ENCODE measurements around the gene PALS1.

DNA sequence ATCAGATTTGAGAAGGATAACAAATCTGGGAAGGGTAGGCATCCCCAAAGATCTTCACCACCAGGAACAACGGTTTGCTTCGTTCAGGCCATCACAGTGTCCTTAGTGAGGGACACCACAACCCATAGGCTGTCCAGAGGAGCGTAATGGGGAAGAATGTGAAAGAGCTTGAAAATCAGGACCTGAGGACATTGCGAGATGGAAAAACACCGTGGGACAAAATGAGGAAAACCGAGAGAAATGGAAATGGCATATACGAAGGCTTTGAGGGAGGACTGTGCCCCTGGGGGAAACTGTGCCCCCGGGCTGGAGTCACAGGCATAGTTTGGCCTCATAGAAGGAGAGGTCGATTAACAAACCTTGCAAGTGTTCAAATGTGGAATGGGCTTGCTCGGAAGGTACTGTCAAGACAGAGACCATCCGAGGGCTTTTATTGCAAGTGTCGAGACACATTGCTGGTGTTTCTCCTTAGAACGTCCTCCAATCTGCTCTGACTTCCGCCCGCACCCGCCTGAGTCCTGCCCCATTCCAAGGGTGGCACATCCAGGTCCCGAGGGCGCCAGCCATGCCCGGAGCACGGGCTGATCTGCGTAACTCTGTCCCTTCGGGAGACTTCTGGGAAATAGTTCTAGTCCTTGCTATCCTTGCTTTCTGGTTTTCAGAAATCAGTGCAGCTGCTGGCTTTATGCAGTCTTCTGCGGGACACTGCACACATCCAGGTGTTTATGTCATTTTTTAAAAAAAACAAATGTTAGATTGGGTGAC is 885 bp upstream of the PALS1 start:
- TF ChIP-seq, protein P1, sequence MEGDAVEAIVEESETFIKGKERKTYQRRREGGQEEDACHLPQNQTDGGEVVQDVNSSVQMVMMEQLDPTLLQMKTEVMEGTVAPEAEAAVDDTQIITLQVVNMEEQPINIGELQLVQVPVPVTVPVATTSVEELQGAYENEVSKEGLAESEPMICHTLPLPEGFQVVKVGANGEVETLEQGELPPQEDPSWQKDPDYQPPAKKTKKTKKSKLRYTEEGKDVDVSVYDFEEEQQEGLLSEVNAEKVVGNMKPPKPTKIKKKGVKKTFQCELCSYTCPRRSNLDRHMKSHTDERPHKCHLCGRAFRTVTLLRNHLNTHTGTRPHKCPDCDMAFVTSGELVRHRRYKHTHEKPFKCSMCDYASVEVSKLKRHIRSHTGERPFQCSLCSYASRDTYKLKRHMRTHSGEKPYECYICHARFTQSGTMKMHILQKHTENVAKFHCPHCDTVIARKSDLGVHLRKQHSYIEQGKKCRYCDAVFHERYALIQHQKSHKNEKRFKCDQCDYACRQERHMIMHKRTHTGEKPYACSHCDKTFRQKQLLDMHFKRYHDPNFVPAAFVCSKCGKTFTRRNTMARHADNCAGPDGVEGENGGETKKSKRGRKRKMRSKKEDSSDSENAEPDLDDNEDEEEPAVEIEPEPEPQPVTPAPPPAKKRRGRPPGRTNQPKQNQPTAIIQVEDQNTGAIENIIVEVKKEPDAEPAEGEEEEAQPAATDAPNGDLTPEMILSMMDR (IDR thresholded peaks at IDR 0.05; ENCODE audit: low read depth, low read length), result no peak
- TF ChIP-seq, protein P2, sequence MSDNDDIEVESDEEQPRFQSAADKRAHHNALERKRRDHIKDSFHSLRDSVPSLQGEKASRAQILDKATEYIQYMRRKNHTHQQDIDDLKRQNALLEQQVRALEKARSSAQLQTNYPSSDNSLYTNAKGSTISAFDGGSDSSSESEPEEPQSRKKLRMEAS (IDR thresholded peaks at IDR 0.05; ENCODE audit: low read depth, low read length), result no peak
- TF ChIP-seq POLR2A (IDR thresholded peaks at IDR 0.05; ENCODE audit: extremely low read depth, insufficient read length), result no peak
- TF ChIP-seq MYC (IDR thresholded peaks at IDR 0.05; ENCODE audit: low read depth, low read length), result no peak

All from NB4 (cell line).